A549 (cell line): Measurements from ENCODE around the gene PCNX2. TPM values are rescaled to one million over a fixed set of nuclear protein-coding genes. Genes with fewer than 3 reads are reported as not detected.
A peak's percentile ranks its signal among the peaks of the same experiment; 100 is the strongest.
"Not testable (repeated sequence)": the region's sequence is repeated elsewhere in the genome, so short reads cannot be mapped to it uniquely, and the experiment has no call there.

Source experiments
- ATAC-seq, 2 experiments: fragments of 200-7000 bp in 1 of 2; fragments of >200 bp in 1 of 2; cut with Nextera tagmentation in 1 of 2; cut with Tn5 transposase in 1 of 2; 3 replicates each; pipeline versions ENCODE4 v1.8.0 to v1.9.1; 2018 to 2020; ENCODE audit warnings: mild to moderate bottlenecking in 1 of 2, moderate library complexity in 1 of 2
- CTCF ChIA-PET: fragments of 300-600 bp; sonication (Branson Sonifier 250); formaldehyde crosslinking; extraction: SDS; loops from one replicate; lab custom pipeline; 2021; ENCODE audit warnings: antibody characterized with exemption, inconsistent platforms; lab: Yijun Ruan, JAX
- POLR2A ChIA-PET: fragments of 350-600 bp; formaldehyde crosslinking; extraction: SDS; loops from one replicate; lab custom pipeline; 2021; ENCODE audit warnings: antibody characterized with exemption, inconsistent platforms; lab: Yijun Ruan, JAX
- DNase-seq, 2 experiments: peaks; one replicate each; pipeline versions ENCODE4 v3.0.0 to v3.0.0-alpha.2; 2011 to 2016; ENCODE audit warnings: low read depth in 1 of 2, low spot score in 1 of 2
- FAIRE-seq: peaks from 2 replicates; lab custom pipeline; 2011; peaks lifted over from hg19 to GRCh38; lab: Jason Lieb, UNC
- H3K27ac ChIP-seq, 2 experiments: fragments of >200 bp; sonication (Bioruptor Twin); formaldehyde crosslinking; 3 replicates each; pipeline ENCODE4 v1.5.1; 2016 to 2017
- H3K4me1 ChIP-seq: fragments of >200 bp; sonication (Bioruptor Twin); formaldehyde crosslinking; 3 replicates; pipeline ENCODE4 v1.6.1; 2016
- H3K4me2 ChIP-seq: fragments of >200 bp; sonication (Bioruptor Twin); formaldehyde crosslinking; 3 replicates; pipeline ENCODE4 v1.6.1; 2016
- H3K4me3 ChIP-seq: fragments of >200 bp; sonication (Bioruptor Twin); formaldehyde crosslinking; 3 replicates; pipeline ENCODE4 v1.5.1; 2016
- H3K9me3 ChIP-seq: fragments of >200 bp; sonication (Bioruptor Twin); formaldehyde crosslinking; 3 replicates; pipeline ENCODE4 v1.6.1; 2016
- CBX2 ChIP-seq: fragments of 200-600 bp; sonication (generic); IDR thresholded peaks from 2 replicates; pipeline ENCODE4 v1.6.1; 2016; ENCODE audit warnings: low read depth, mild to moderate bottlenecking, borderline replicate concordance
- CEBPB ChIP-seq, 2 experiments: fragments of >200 bp in 1 of 2; sonication (Bioruptor Twin) in 1 of 2; formaldehyde crosslinking in 1 of 2; IDR thresholded peaks; 2 replicates each; pipeline ENCODE4 v1.6.1; 2012 to 2016
- E2F6 ChIP-seq: IDR thresholded peaks from 2 replicates; pipeline ENCODE4 v1.6.1; 2012; ENCODE audit warnings: low read depth, borderline replicate concordance
- EHMT2 ChIP-seq: fragments of 200-600 bp; sonication (generic); IDR thresholded peaks from 2 replicates; pipeline ENCODE4 v1.6.1; 2016; ENCODE audit warnings: antibody characterized with exemption, low read depth, mild to moderate bottlenecking, moderate library complexity
- ESRRA ChIP-seq: fragments of 150-350 bp; IDR thresholded peaks from 2 replicates; pipeline ENCODE4 v1.6.1; 2014; ENCODE audit warnings: mild to moderate bottlenecking, low read length, borderline replicate concordance
- HDAC2 ChIP-seq: fragments of 200-600 bp; sonication (generic); IDR thresholded peaks from 2 replicates; pipeline ENCODE4 v1.6.1; 2016
- HOXA7 ChIP-seq: fragments of 250-450 bp; sonication (Bioruptor Pico); IDR thresholded peaks from 2 replicates; pipeline ENCODE4 v1.5.0; 2020; ENCODE audit warnings: mild to moderate bottlenecking, moderate library complexity
- HOXB5 ChIP-seq: fragments of 250-450 bp; sonication (Bioruptor Pico); IDR thresholded peaks from 2 replicates; pipeline ENCODE4 v1.5.0; 2020; ENCODE audit warnings: mild to moderate bottlenecking, moderate library complexity
- KDM5A ChIP-seq: fragments of 200-600 bp; sonication (generic); IDR thresholded peaks from 2 replicates; pipeline ENCODE4 v1.6.1; 2016; ENCODE audit warnings: antibody characterized with exemption, mild to moderate bottlenecking
- MAZ ChIP-seq: fragments of 150-350 bp; IDR thresholded peaks from 2 replicates; pipeline ENCODE4 v1.6.1; 2014; ENCODE audit warnings: antibody characterized with exemption, low read depth, low read length, borderline replicate concordance
- NPAS2 ChIP-seq: fragments of 250-450 bp; sonication (Bioruptor Pico); IDR thresholded peaks from 2 replicates; pipeline ENCODE4 v1.8.0; 2022; ENCODE audit warnings: mild to moderate bottlenecking, moderate library complexity, borderline replicate concordance
- NR3C1 ChIP-seq: fragments of >200 bp; sonication (Bioruptor Twin); formaldehyde crosslinking; IDR thresholded peaks from 3 replicates; pipeline ENCODE4 v1.6.1; 2017
- PBX3 ChIP-seq: IDR thresholded peaks from 2 replicates; pipeline ENCODE4 v1.6.1; 2012
- PHF8 ChIP-seq: fragments of 200-600 bp; sonication (generic); IDR thresholded peaks from 2 replicates; pipeline ENCODE4 v1.6.1; 2016; ENCODE audit warnings: low read depth, mild to moderate bottlenecking, antibody characterized with exemption, moderate library complexity, borderline replicate concordance
- POLR2A ChIP-seq: IDR thresholded peaks from 2 replicates; pipeline ENCODE4 v1.6.1; 2012; ENCODE audit warnings: mild to moderate bottlenecking, low read length
- RAD21 ChIP-seq, 2 experiments: fragments of >200 bp in 1 of 2; sonication (Bioruptor Twin) in 1 of 2; formaldehyde crosslinking in 1 of 2; IDR thresholded peaks in 1 of 2; conservative IDR thresholded peaks in 1 of 2; 2 replicates in 1 of 2; 3 replicates in 1 of 2; pipeline ENCODE4 v1.6.1; 2012 to 2018; ENCODE audit warnings: inconsistent platforms in 1 of 2
- RARB ChIP-seq: fragments of 250-450 bp; sonication (Bioruptor Pico); IDR thresholded peaks from 2 replicates; pipeline ENCODE4 v1.8.0; 2021; ENCODE audit warnings: mild to moderate bottlenecking, moderate library complexity
- REST ChIP-seq: fragments of 200-600 bp; sonication (generic); IDR thresholded peaks from 2 replicates; pipeline ENCODE4 v1.6.1; 2016; ENCODE audit warnings: antibody characterized with exemption, mild to moderate bottlenecking, moderate library complexity
- ZFP36 ChIP-seq: fragments of 450-650 bp; IDR thresholded peaks from 2 replicates; pipeline ENCODE4 v1.6.1; 2014; ENCODE audit warnings: borderline replicate concordance; ENCODE audit not compliant: partially characterized antibody
- WGBS: methylation state at CpG from one replicate; pipeline ENCODE4 v1.1.6; 2017; ENCODE audit errors: missing lambda C conversion rate; 5-methylcytosine and 5-hydroxymethylcytosine counted together
- polyA plus RNA-seq, 4 experiments: library from polyadenylated mRNA; depleted of rRNA in 3 of 4; stranded (reverse); fragments of >200 nt; fragmentation: RNase III in 1 of 4; extraction: RNeasy Plus Mini Kit Qiagen cat#74134 plus additional on column Dnase treatment in 1 of 4; gene quantifications; 2 replicates in 3 of 4; 3 replicates in 1 of 4; pipeline ENCODE4 v1.2.3, GENCODE V29; 2011 to 2017
- TF ChIP-seq, protein P1 (sequence below): fragments of 450-650 bp; IDR thresholded peaks from 2 replicates; pipeline ENCODE4 v1.6.1; 2014; ENCODE audit warnings: antibody characterized with exemption
- TF ChIP-seq, protein P2 (sequence below): fragments of >200 bp; sonication (Bioruptor Twin); formaldehyde crosslinking; IDR thresholded peaks from 3 replicates; pipeline ENCODE4 v1.6.1; 2016

PCNX2 gene
- polyA plus RNA-seq, 2 of the 4 experiments (the other 2 are of a cell fraction) = 8.8 to 27.2 TPM

DNA sequence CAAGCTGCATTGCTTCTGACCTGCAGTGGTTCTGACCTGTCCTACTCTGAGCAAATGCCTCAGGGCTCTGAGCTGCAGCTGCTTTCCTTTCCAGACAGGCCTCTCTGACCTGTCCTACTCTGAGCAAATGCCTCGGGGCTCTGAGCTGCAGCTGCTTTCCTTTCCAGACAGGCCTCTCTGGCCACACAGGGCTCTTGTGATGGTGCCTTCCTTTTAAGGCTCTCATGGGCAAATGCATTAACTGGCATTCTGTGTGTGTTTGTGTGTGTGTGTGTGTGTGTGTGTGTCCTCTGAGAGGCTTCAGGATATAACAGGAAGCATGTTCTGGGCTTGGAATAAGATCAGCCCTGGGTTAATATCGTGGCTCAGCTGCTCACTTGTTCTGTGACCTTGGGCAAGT lies 213.8 kb downstream of the PCNX2 start:
- peaks cover 23% of the 10 kb centered on the region for H3K4me1 ChIP-seq
- H3K4me2 ChIP-seq = no peak overlapping the region
- ATAC-seq (peak in 1 of 2 experiments; percentile 24; a peak in 1 of 6 replicates), DNase-seq (no peak), FAIRE-seq (no peak)
- peak overlapping the region in 1 of 2 experiments; percentile 31; a peak in 2 of 6 replicates for H3K27ac ChIP-seq
- CTCF ChIA-PET = interaction anchor here (0.7 to 1.4 kb wide), 3 partner anchors 25 to 101 kb away, joined by 3 to 4 read pairs (median 3); no protein-coding TSS in a partner anchor
- TF ChIP-seq POLR2A (no peak), EHMT2 (no peak), ZFP36 (no peak)
- TF ChIP-seq, protein P1, sequence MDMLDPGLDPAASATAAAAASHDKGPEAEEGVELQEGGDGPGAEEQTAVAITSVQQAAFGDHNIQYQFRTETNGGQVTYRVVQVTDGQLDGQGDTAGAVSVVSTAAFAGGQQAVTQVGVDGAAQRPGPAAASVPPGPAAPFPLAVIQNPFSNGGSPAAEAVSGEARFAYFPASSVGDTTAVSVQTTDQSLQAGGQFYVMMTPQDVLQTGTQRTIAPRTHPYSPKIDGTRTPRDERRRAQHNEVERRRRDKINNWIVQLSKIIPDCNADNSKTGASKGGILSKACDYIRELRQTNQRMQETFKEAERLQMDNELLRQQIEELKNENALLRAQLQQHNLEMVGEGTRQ = no peak
- TF ChIP-seq, all 56 proteins: peak for 0
- POLR2A ChIA-PET = no interaction called here
- H3K4me3 ChIP-seq = no peak overlapping the region
- 87% methylated on average over 2 of the region's 2 CpGs for WGBS
- no peaks in the 10 kb centered on the region for H3K9me3 ChIP-seq

- H3K27ac ChIP-seq = 0 out of 6 replicates have a peak overlapping the region, but pooled peaks of 1 of the 2 experiments have one; percentile 17
- H3K9me3 ChIP-seq, ATAC-seq, POLR2A ChIA-PET, DNase-seq, H3K4me3 ChIP-seq, FAIRE-seq, H3K4me2 ChIP-seq: not testable (repeated sequence)
- CTCF ChIA-PET = interaction anchor here (1.0 to 1.4 kb wide), 2 partner anchors 26 to 43 kb away, joined by 3 read pairs; no protein-coding TSS in a partner anchor
- WGBS = 95% methylated on average over 4 of the region's 4 CpGs
- H3K4me1 ChIP-seq = peaks cover 28% of the 10 kb centered on the region
Observed at GRCh38 chr1:233080827-233081226, 214.7 kb downstream of the PCNX2 start.

- no peak for FAIRE-seq
- POLR2A ChIA-PET = no interaction called here
- 93% methylated on average over 3 of the region's 3 CpGs for WGBS
- TF ChIP-seq RARB (CRISPR knock-in tag) (no peak), NR3C1 (no peak), E2F6 (no peak), RAD21 (conservative IDR thresholded peaks at IDR 0.05 in 1 of 2, IDR thresholded peaks at IDR 0.05 in 1 of 2) (no peak), PHF8 (no peak), HOXB5 (CRISPR knock-in tag) (no peak), NPAS2 (CRISPR knock-in tag) (no peak), PBX3 (no peak), CEBPB (IDR thresholded peaks at IDR 0.05) (no peak), CBX2 (no peak), KDM5A (no peak), HDAC2 (no peak), HOXA7 (CRISPR knock-in tag) (no peak), MAZ (no peak), ZFP36 (no peak), REST (no peak), ESRRA (no peak)
- TF ChIP-seq, protein P2, sequence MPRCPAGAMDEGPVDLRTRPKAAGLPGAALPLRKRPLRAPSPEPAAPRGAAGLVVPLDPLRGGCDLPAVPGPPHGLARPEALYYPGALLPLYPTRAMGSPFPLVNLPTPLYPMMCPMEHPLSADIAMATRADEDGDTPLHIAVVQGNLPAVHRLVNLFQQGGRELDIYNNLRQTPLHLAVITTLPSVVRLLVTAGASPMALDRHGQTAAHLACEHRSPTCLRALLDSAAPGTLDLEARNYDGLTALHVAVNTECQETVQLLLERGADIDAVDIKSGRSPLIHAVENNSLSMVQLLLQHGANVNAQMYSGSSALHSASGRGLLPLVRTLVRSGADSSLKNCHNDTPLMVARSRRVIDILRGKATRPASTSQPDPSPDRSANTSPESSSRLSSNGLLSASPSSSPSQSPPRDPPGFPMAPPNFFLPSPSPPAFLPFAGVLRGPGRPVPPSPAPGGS = no peak
- CTCF ChIA-PET = interaction anchor here (1.4 kb wide), 1 partner anchor 42 kb away, joined by 3 read pairs; no protein-coding TSS in a partner anchor
- Histone ChIP-seq H3K9me3 (no peaks in the 10 kb centered on the region), H3K4me3 (no peak overlapping the region), H3K27ac (0 out of 6 replicates have a peak overlapping the region, but pooled peaks of 1 of the 2 experiments have one; percentile 17), H3K4me1 (peaks cover 28% of the 10 kb centered on the region), H3K4me2 (no peak overlapping the region)
- no peak for DNase-seq
- no peak for ATAC-seq
Observed at GRCh38 chr1:233080286-233080685, 215.2 kb downstream of the PCNX2 start.
